Neural cell (in vitro differentiated cells): Measurements from ENCODE around the gene USP40. TPM values are rescaled to one million over a fixed set of nuclear protein-coding genes. Genes with fewer than 3 reads are reported as not detected.

Experiments
- H2AFZ ChIP-seq: fragments of 200-600, 300-800 bp; sonication (generic), shearing (Covaris generic); 2 replicates; pipeline ENCODE4 v1.6.0; 2014; ENCODE audit warnings: low read depth, mild to moderate bottlenecking, antibody characterized with exemption, low read length, moderate library complexity
- H3F3A ChIP-seq: fragments of 200-600 bp; shearing (Covaris generic); 2 replicates; pipeline ENCODE4 v1.6.1; 2016; ENCODE audit warnings: mild to moderate bottlenecking, moderate library complexity, mixed read lengths, antibody characterized with exemption, low read length; ENCODE audit not compliant: insufficient read depth, poor library complexity, severe bottlenecking
- H3K27ac ChIP-seq: fragments of 200-600, 300-800 bp; sonication (generic), shearing (Covaris generic); 2 replicates; pipeline ENCODE4 v1.5.1; 2014; ENCODE audit warnings: mild to moderate bottlenecking, low read length, moderate library complexity
- H3K27me3 ChIP-seq: fragments of 300-800, 200-600 bp; sonication (generic), shearing (Covaris generic); 2 replicates; pipeline ENCODE4 v1.6.0; 2014; ENCODE audit warnings: mild to moderate bottlenecking, low read depth, low read length, moderate library complexity; ENCODE audit not compliant: insufficient read depth
- H3K36me3 ChIP-seq: fragments of 300-800, 200-600 bp; sonication (generic), shearing (Covaris generic); 2 replicates; pipeline ENCODE4 v1.5.1; 2014; ENCODE audit warnings: mild to moderate bottlenecking, antibody characterized with exemption, low read length, moderate library complexity; ENCODE audit not compliant: insufficient read depth
- H3K4me2 ChIP-seq: fragments of 300-800, 200-600 bp; sonication (generic), shearing (Covaris generic); 2 replicates; pipeline ENCODE4 v1.6.0; 2014; ENCODE audit warnings: mild to moderate bottlenecking, low read length
- H3K4me3 ChIP-seq: fragments of 300-800, 200-600 bp; sonication (generic), shearing (Covaris generic); 2 replicates; pipeline ENCODE4 v1.5.1; 2014; ENCODE audit warnings: mild to moderate bottlenecking, low read length, moderate library complexity
- H3K79me2 ChIP-seq: fragments of 200-600 bp; shearing (Covaris generic); replicated peaks from 2 replicates; pipeline ENCODE4 v1.6.0; 2014; ENCODE audit warnings: mild to moderate bottlenecking, low read length, moderate library complexity; ENCODE audit not compliant: insufficient read depth
- H3K9ac ChIP-seq: fragments of 300-800, 200-600 bp; sonication (generic), shearing (Covaris generic); 2 replicates; pipeline ENCODE4 v1.6.1; 2016; ENCODE audit warnings: mild to moderate bottlenecking, low read length, mixed read lengths
- H3K9me2 ChIP-seq: fragments of 200-600 bp; shearing (Covaris generic); 2 replicates; pipeline ENCODE4 v1.6.1; 2016; ENCODE audit warnings: mild to moderate bottlenecking, low read length, mixed read lengths; ENCODE audit not compliant: insufficient read depth
- H3K9me3 ChIP-seq: fragments of 200-600, 300-800 bp; sonication (generic), shearing (Covaris generic); 2 replicates; pipeline ENCODE4 v1.6.1; 2016; ENCODE audit warnings: mild to moderate bottlenecking, mixed run types, low read length, moderate library complexity, mixed read lengths
- H4K20me1 ChIP-seq: fragments of 200-600 bp; shearing (Covaris generic); 2 replicates; pipeline ENCODE4 v1.6.1; 2016; ENCODE audit warnings: mild to moderate bottlenecking, mixed run types; ENCODE audit not compliant: insufficient read depth
- EP300 ChIP-seq: fragments of 450-650 bp; conservative IDR thresholded peaks from 2 replicates; pipeline ENCODE4 v1.6.1; 2014; ENCODE audit warnings: antibody characterized with exemption, mild to moderate bottlenecking, moderate library complexity; ENCODE audit not compliant: poor library complexity, severe bottlenecking
- EZH2 ChIP-seq: fragments of 200-600, 300-800 bp; shearing (Covaris generic), sonication (generic); IDR thresholded peaks from 2 replicates; pipeline ENCODE4 v1.6.1; 2014; ENCODE audit warnings: antibody characterized with exemption, low read length, borderline replicate concordance, mild to moderate bottlenecking; ENCODE audit not compliant: insufficient read depth, poor library complexity, severe bottlenecking
- MXI1 ChIP-seq: fragments of 450-650 bp; conservative IDR thresholded peaks from 2 replicates; pipeline ENCODE4 v1.6.1; 2014; ENCODE audit warnings: antibody characterized with exemption, mild to moderate bottlenecking; ENCODE audit not compliant: poor library complexity, severe bottlenecking
- POLR2AphosphoS5 ChIP-seq: IDR thresholded peaks from 2 replicates; pipeline ENCODE4 v1.6.1; 2012
- RAD21 ChIP-seq: fragments of 450-650 bp; conservative IDR thresholded peaks from 2 replicates; pipeline ENCODE4 v1.6.1; 2014; ENCODE audit warnings: antibody characterized with exemption, mild to moderate bottlenecking, moderate library complexity
- SMC3 ChIP-seq: fragments of 450-650 bp; conservative IDR thresholded peaks from 2 replicates; pipeline ENCODE4 v1.6.1; 2014; ENCODE audit warnings: antibody characterized with exemption, mild to moderate bottlenecking, moderate library complexity; ENCODE audit not compliant: poor library complexity
- TAF1 ChIP-seq: IDR thresholded peaks from 2 replicates; pipeline ENCODE4 v1.6.1; 2012; ENCODE audit warnings: low read depth
- polyA plus RNA-seq: library from polyadenylated mRNA; depleted of rRNA; stranded (reverse); fragments of >200 nt; gene quantifications from 2 replicates; pipeline ENCODE4 v1.2.3, GENCODE V29; 2014
- TF ChIP-seq, protein P1 (sequence below): fragments of 450-650 bp; IDR thresholded peaks from 2 replicates; pipeline ENCODE4 v1.5.1; 2014; ENCODE audit warnings: antibody characterized with exemption, mild to moderate bottlenecking, moderate library complexity; ENCODE audit not compliant: poor library complexity, severe bottlenecking
- TF ChIP-seq, protein P2 (sequence below): IDR thresholded peaks from 2 replicates; pipeline ENCODE4 v1.6.1; 2012; ENCODE audit warnings: borderline replicate concordance

The USP40 gene
- polyA plus RNA-seq, 1 donor from 2014 or later: 33.3 TPM

DNA sequence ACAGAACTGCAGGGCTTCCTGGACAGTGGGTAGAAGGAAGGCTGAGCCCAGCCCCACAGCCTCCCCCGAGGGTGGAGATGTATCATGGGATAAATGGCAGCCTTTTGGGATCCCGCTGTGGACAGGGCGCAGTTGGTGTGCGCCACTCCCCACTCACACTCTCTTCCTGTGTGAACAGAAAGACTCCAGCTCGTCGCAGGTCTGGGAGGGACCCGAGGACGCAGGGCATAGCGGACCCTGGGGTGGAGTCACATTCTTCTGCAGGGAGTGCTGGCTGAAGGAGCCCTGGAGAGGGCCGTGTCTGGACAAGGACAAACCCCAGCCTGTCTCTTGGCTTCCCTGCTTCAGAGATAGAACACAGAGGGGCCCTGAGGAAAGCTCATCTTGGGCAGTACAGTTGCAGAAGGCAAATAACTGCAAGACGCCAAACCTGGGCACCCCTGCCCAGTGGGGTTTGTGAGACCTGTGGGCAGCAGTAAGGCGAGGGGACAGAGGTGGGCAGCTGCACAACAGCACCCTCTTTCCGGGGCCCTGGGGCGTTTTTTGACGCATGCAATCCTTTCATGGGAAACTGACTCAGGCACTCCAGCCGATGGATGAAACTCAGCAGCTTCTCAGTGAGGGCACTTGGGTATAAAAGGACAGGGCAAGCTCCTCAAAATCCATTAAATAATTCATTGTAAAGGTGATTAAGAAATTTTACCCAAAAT is 101.9 kb downstream of the USP40 start:
- no peak overlapping the region for H2AFZ ChIP-seq
- H3K4me3 ChIP-seq: no peak overlapping the region
- H4K20me1 ChIP-seq: no peaks in the 10 kb centered on the region
- no peaks in the 10 kb centered on the region for H3K79me2 ChIP-seq
- H3K27ac ChIP-seq: no peak overlapping the region
- H3K4me2 ChIP-seq: no peak overlapping the region
- no peaks in the 10 kb centered on the region for H3K9me3 ChIP-seq
- H3K36me3 ChIP-seq: peaks cover 4% of the 10 kb centered on the region
- no peaks in the 10 kb centered on the region for H3K9me2 ChIP-seq
- TF ChIP-seq, protein P1, sequence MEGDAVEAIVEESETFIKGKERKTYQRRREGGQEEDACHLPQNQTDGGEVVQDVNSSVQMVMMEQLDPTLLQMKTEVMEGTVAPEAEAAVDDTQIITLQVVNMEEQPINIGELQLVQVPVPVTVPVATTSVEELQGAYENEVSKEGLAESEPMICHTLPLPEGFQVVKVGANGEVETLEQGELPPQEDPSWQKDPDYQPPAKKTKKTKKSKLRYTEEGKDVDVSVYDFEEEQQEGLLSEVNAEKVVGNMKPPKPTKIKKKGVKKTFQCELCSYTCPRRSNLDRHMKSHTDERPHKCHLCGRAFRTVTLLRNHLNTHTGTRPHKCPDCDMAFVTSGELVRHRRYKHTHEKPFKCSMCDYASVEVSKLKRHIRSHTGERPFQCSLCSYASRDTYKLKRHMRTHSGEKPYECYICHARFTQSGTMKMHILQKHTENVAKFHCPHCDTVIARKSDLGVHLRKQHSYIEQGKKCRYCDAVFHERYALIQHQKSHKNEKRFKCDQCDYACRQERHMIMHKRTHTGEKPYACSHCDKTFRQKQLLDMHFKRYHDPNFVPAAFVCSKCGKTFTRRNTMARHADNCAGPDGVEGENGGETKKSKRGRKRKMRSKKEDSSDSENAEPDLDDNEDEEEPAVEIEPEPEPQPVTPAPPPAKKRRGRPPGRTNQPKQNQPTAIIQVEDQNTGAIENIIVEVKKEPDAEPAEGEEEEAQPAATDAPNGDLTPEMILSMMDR: no peak
- TF ChIP-seq TAF1 (no peak), SMC3 (no peak), POLR2AphosphoS5 (no peak), MXI1 (no peak), RAD21 (no peak), EZH2 (no peak), EP300 (no peak)
- TF ChIP-seq, protein P2, sequence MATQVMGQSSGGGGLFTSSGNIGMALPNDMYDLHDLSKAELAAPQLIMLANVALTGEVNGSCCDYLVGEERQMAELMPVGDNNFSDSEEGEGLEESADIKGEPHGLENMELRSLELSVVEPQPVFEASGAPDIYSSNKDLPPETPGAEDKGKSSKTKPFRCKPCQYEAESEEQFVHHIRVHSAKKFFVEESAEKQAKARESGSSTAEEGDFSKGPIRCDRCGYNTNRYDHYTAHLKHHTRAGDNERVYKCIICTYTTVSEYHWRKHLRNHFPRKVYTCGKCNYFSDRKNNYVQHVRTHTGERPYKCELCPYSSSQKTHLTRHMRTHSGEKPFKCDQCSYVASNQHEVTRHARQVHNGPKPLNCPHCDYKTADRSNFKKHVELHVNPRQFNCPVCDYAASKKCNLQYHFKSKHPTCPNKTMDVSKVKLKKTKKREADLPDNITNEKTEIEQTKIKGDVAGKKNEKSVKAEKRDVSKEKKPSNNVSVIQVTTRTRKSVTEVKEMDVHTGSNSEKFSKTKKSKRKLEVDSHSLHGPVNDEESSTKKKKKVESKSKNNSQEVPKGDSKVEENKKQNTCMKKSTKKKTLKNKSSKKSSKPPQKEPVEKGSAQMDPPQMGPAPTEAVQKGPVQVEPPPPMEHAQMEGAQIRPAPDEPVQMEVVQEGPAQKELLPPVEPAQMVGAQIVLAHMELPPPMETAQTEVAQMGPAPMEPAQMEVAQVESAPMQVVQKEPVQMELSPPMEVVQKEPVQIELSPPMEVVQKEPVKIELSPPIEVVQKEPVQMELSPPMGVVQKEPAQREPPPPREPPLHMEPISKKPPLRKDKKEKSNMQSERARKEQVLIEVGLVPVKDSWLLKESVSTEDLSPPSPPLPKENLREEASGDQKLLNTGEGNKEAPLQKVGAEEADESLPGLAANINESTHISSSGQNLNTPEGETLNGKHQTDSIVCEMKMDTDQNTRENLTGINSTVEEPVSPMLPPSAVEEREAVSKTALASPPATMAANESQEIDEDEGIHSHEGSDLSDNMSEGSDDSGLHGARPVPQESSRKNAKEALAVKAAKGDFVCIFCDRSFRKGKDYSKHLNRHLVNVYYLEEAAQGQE: no peak
- H3K9ac ChIP-seq: no peak overlapping the region
- H3F3A ChIP-seq: no peaks in the 10 kb centered on the region
- H3K27me3 ChIP-seq: no peaks in the 10 kb centered on the region

DNA sequence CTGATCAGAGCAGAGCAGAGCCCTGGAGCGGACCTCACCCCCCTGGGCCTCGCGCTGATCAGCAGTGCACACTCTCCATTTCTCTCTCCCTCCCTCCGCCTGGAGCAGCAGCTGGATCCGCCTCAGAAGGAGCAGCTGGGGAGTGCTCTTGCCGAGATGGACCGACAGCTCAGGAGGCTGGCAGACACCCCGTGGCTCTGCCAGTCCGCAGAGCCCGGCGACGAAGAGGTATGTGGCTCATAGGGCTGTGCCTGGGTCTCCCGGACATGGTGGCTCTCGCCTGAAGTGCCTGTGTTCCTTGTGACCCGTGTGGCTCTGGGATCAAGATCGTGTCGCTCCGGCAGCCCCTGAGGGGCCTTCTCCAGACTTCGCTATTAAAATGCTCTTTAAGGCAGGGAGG is 102.5 kb downstream of the USP40 start:
- no peaks in the 10 kb centered on the region for H3F3A ChIP-seq
- H3K9me2 ChIP-seq: no peaks in the 10 kb centered on the region
- H3K9ac ChIP-seq: no peak overlapping the region
- H3K79me2 ChIP-seq: no peaks in the 10 kb centered on the region
- no peak overlapping the region for H2AFZ ChIP-seq
- H3K4me3 ChIP-seq: no peak overlapping the region
- H3K36me3 ChIP-seq: peaks cover 4% of the 10 kb centered on the region
- no peaks in the 10 kb centered on the region for H3K9me3 ChIP-seq
- no peaks in the 10 kb centered on the region for H3K27me3 ChIP-seq
- H3K27ac ChIP-seq: no peak overlapping the region
- no peaks in the 10 kb centered on the region for H4K20me1 ChIP-seq
- TF ChIP-seq SMC3 (no peak), TAF1 (no peak), EP300 (no peak), EZH2 (no peak)
- no peak overlapping the region for H3K4me2 ChIP-seq
